ENCODE measurements around the gene SEL1L3.

SEL1L3 gene

DNA sequence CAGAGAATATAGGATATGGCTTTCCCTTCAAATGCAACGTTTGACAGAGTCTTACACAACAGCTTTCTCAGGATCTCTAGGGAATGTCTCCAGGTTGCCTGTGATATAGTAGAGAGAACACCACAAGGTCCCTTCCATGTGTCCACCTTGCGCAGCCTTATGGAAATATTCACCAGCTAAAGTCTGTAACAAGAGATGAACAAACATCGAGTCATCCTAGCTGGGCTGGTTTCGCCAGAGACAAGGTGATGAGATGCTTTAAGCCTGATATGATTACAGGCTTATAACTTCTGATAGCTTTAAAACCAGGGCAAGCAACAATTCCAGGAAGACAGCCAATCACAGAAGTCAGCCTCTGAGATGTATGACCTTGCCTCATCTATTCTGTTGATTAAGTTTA is 83.8 kb downstream of the SEL1L3 start:
- H3K36me3 ChIP-seq (ENCODE audit: control insufficient read depth in 1 of 2, insufficient read depth in 2 of 2, low read length in 2 of 2) = peaks cover 16 to 19% of the 10 kb centered on the region in 2 donors
- no peaks in the 10 kb centered on the region for H3K27me3 ChIP-seq (ENCODE audit: low read depth, low read length)
- no peak overlapping the region for H3K4me3 ChIP-seq (ENCODE audit: low read depth in 1 of 2, low read length in 2 of 2)
- peaks cover 0 to 3% of the 10 kb centered on the region in 2 donors for H3K9me3 ChIP-seq (ENCODE audit: control insufficient read depth in 1 of 2, low read length in 2 of 2)
- no peaks in the 10 kb centered on the region for H3K4me1 ChIP-seq (ENCODE audit: control insufficient read depth in 1 of 2, insufficient read depth in 2 of 2, low read length in 2 of 2)
- H3K27ac ChIP-seq (ENCODE audit: low read length) = no peak overlapping the region

- Histone ChIP-seq H3K4me1 (ENCODE audit: control insufficient read depth in 1 of 2, insufficient read depth in 2 of 2, low read length in 2 of 2) (no peaks in the 10 kb centered on the region), H3K27me3 (ENCODE audit: low read depth, low read length) (no peaks in the 10 kb centered on the region), H3K27ac (ENCODE audit: low read length) (no peak overlapping the region), H3K4me3 (ENCODE audit: low read depth in 1 of 2, low read length in 2 of 2) (no peak overlapping the region), H3K36me3 (ENCODE audit: control insufficient read depth in 1 of 2, insufficient read depth in 2 of 2, low read length in 2 of 2) (peaks cover 10 to 15% of the 10 kb centered on the region in 2 donors), H3K9me3 (ENCODE audit: control insufficient read depth in 1 of 2, low read length in 2 of 2) (peaks cover 0 to 3% of the 10 kb centered on the region in 2 donors)
Measured at GRCh38 chr4:25776795-25777194, 86.0 kb downstream of the SEL1L3 start.

DNA sequence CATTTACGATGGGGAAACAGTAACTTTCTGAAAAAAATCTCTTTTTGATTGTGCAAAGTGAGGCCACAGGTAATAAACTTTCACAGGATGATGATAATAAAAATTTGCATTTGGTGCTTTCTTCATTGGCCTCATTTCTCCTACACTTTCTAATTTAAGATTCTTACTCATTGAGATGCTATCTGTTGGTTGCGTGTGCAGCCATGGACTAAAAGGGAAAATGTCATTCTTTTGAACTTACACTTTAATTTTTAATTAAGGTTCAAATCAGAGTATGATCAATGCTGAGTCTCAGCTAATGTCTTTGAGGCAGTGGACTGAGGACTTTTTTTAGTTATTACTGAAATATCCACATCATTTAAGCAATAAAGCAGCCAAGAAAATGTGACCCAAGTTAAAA is 87.6 kb downstream of the SEL1L3 start:
- no peaks in the 10 kb centered on the region for H3K4me1 ChIP-seq (ENCODE audit: control insufficient read depth in 1 of 2, insufficient read depth in 2 of 2, low read length in 2 of 2)
- H3K27ac ChIP-seq (ENCODE audit: low read length) = no peak overlapping the region
- H3K36me3 ChIP-seq (ENCODE audit: control insufficient read depth in 1 of 2, insufficient read depth in 2 of 2, low read length in 2 of 2) = peaks cover 8 to 13% of the 10 kb centered on the region in 2 donors
- no peak overlapping the region for H3K4me3 ChIP-seq (ENCODE audit: low read depth in 1 of 2, low read length in 2 of 2)
- H3K27me3 ChIP-seq (ENCODE audit: low read depth, low read length) = no peaks in the 10 kb centered on the region
- H3K9me3 ChIP-seq (ENCODE audit: control insufficient read depth in 1 of 2, low read length in 2 of 2) = peaks cover 0 to 3% of the 10 kb centered on the region in 2 donors

DNA sequence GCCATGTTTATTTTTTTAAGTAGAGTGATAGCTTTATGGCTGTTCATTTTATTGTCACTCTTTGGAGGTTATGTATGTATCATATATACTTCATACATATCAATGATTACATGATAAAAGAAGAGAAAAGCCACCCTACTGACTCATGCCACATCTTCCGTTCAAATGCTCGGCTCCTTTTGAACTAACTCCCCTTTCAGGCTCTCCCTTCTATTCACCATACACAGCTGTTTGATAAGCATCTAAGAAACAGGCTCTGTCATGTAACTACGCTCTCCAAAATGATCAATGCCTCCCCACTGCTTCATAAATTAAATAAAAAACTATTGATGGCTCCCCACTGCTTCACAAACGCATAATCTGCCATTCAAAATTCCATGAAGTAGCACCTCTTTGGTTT is 89.4 kb downstream of the SEL1L3 start:
- Histone ChIP-seq H3K27me3 (ENCODE audit: low read depth, low read length) (no peaks in the 10 kb centered on the region), H3K4me1 (ENCODE audit: control insufficient read depth in 1 of 2, insufficient read depth in 2 of 2, low read length in 2 of 2) (no peaks in the 10 kb centered on the region), H3K4me3 (ENCODE audit: low read depth in 1 of 2, low read length in 2 of 2) (no peak overlapping the region), H3K36me3 (ENCODE audit: control insufficient read depth in 1 of 2, insufficient read depth in 2 of 2, low read length in 2 of 2) (peaks cover 4 to 8% of the 10 kb centered on the region in 2 donors), H3K27ac (ENCODE audit: low read length) (no peak overlapping the region), H3K9me3 (ENCODE audit: control insufficient read depth in 1 of 2, low read length in 2 of 2) (peaks cover 0 to 3% of the 10 kb centered on the region in 2 donors)

- H3K4me1 ChIP-seq (ENCODE audit: control insufficient read depth in 1 of 2, insufficient read depth in 2 of 2, low read length in 2 of 2) = no peaks in the 10 kb centered on the region
- H3K36me3 ChIP-seq (ENCODE audit: control insufficient read depth in 1 of 2, insufficient read depth in 2 of 2, low read length in 2 of 2) = peaks cover 4 to 8% of the 10 kb centered on the region in 2 donors
- H3K9me3 ChIP-seq (ENCODE audit: control insufficient read depth in 1 of 2, low read length in 2 of 2) = no peaks in the 10 kb centered on the region
- no peaks in the 10 kb centered on the region for H3K27me3 ChIP-seq (ENCODE audit: low read depth, low read length)
- H3K27ac ChIP-seq (ENCODE audit: low read length) = no peak overlapping the region
- H3K4me3 ChIP-seq (ENCODE audit: low read depth in 1 of 2, low read length in 2 of 2) = no peak overlapping the region
Measured at GRCh38 chr4:25771672-25772071, 91.1 kb downstream of the SEL1L3 start.

GRCh38 chr4:25770847-25771246 is 91.9 kb downstream of the SEL1L3 start:
- Histone ChIP-seq H3K27me3 (ENCODE audit: low read depth, low read length) (no peaks in the 10 kb centered on the region), H3K4me3 (ENCODE audit: low read depth in 1 of 2, low read length in 2 of 2) (no peak overlapping the region), H3K9me3 (ENCODE audit: control insufficient read depth in 1 of 2, low read length in 2 of 2) (no peaks in the 10 kb centered on the region), H3K4me1 (ENCODE audit: control insufficient read depth in 1 of 2, insufficient read depth in 2 of 2, low read length in 2 of 2) (no peaks in the 10 kb centered on the region), H3K36me3 (ENCODE audit: control insufficient read depth in 1 of 2, insufficient read depth in 2 of 2, low read length in 2 of 2) (peaks cover under 1 to 5% of the 10 kb centered on the region in 2 donors), H3K27ac (ENCODE audit: low read length) (no peak overlapping the region)

GRCh38 chr4:25769251-25769650 is 93.5 kb downstream of the SEL1L3 start:
- H3K9me3 ChIP-seq (ENCODE audit: control insufficient read depth in 1 of 2, low read length in 2 of 2) = no peaks in the 10 kb centered on the region
- H3K36me3 ChIP-seq (ENCODE audit: control insufficient read depth in 1 of 2, insufficient read depth in 2 of 2, low read length in 2 of 2) = peaks cover 0 to 7% of the 10 kb centered on the region in 2 donors

DNA sequence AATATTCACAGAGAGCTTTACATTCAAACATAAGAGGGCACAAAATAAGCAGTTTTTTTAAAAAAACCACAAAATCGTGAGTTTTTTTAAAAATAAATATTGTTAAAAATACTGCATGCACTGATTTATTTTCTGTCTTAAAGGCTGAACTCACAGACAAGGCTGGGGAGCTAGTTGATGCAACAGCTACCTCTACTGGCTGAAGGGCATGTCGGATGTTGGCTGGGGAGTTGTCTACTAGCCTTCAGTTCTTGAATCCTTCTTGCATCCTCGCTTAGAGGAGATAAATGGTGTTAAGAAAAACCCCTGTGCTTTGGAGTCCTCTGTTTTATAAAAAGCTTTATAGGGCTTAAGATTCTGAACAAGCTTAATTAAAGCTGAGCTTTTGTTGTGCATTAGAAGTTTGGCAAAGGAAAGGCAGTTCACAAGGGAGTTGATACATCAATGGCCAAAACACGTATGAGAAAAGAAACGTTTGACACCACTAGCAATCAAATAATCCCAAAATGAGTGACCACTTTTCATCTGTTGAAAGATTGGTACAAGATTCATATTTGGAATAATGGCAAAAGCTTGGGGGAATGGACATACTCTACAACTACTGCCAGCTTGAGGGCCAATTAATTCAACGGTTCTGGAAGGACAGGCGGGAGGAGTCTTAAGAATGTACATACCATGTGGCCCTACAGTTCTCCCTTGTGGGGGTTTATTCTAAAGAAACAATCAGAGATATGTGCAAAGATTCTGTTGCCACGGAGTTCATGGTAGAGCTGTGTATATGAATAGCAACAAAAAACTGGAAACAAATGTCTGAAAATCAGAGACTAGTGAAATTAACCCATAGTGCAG is 94.7 kb downstream of the SEL1L3 start:
- no peaks in the 10 kb centered on the region for H3K4me1 ChIP-seq (ENCODE audit: control insufficient read depth in 1 of 2, insufficient read depth in 2 of 2, low read length in 2 of 2)
- peaks cover 0 to 10% of the 10 kb centered on the region in 2 donors for H3K36me3 ChIP-seq (ENCODE audit: control insufficient read depth in 1 of 2, insufficient read depth in 2 of 2, low read length in 2 of 2)
- no peaks in the 10 kb centered on the region for H3K9me3 ChIP-seq (ENCODE audit: control insufficient read depth in 1 of 2, low read length in 2 of 2)
- no peak overlapping the region for H3K27ac ChIP-seq (ENCODE audit: low read length)
- H3K4me3 ChIP-seq (ENCODE audit: low read depth in 1 of 2, low read length in 2 of 2) = no peak overlapping the region
- no peaks in the 10 kb centered on the region for H3K27me3 ChIP-seq (ENCODE audit: low read depth, low read length)

More at GRCh38 chr4:25769251-25769650, 93.5 kb downstream of the SEL1L3 start:
- no peak overlapping the region for H3K4me3 ChIP-seq (ENCODE audit: low read depth in 1 of 2, low read length in 2 of 2)
- H3K4me1 ChIP-seq (ENCODE audit: control insufficient read depth in 1 of 2, insufficient read depth in 2 of 2, low read length in 2 of 2) = no peaks in the 10 kb centered on the region
- no peak overlapping the region for H3K27ac ChIP-seq (ENCODE audit: low read length)
- no peaks in the 10 kb centered on the region for H3K27me3 ChIP-seq (ENCODE audit: low read depth, low read length)

DNA sequence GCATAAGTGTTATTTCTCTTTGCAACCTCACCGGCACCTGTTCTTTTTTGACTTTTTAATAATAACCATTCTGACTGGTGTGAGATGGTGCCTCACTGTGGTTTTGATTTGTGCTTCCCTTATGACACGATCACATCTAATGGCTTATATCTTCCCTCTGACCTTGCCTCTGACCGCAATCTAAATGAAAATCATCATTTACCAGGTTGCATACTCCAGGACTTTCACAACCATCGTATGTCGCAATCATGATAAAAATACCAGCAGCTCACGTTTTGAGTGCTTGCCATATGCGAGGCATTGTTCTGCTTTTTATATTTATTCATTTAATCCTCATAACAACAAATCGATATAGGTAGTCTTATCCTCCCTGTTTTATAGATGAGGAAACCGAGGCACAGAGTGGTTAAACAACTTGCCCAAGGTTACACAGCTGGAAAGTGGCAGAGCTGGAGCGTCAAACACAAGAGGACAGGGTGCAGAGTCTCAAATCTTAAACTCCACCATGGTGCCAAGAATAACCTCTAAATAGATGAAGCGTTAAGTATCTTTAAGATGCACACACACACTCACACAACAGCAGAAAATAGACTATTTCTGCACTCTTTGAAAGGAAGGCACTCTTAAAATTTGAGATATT is 102.2 kb downstream of the SEL1L3 start:
- Histone ChIP-seq H3K27ac (ENCODE audit: low read length) (no peak overlapping the region), H3K9me3 (ENCODE audit: control insufficient read depth in 1 of 2, low read length in 2 of 2) (peaks cover 0 to 3% of the 10 kb centered on the region in 2 donors), H3K4me3 (ENCODE audit: low read depth in 1 of 2, low read length in 2 of 2) (no peak overlapping the region), H3K27me3 (ENCODE audit: low read depth, low read length) (no peaks in the 10 kb centered on the region), H3K4me1 (ENCODE audit: control insufficient read depth in 1 of 2, insufficient read depth in 2 of 2, low read length in 2 of 2) (no peaks in the 10 kb centered on the region), H3K36me3 (ENCODE audit: control insufficient read depth in 1 of 2, insufficient read depth in 2 of 2, low read length in 2 of 2) (peaks cover 5 to 17% of the 10 kb centered on the region in 2 donors)

DNA sequence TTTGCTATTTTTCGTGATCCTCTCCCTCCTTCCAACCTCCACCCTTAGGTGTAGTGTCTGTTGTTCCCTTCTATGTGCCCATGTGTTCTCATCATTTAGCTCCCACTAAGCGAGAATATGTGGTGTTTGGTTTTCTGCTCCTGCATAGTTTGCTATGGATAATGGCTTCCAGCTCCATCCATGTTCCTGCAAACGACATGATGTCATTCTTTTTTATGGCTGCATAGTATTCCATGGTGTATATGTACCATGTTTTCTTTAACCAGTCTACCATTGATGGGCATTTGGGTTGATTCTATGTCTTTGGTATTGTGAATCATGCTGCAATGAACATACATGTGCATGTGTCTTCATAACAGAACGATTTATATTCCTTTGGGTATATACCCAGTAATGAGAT is 102.7 kb downstream of the SEL1L3 start:
- no peak overlapping the region for H3K27ac ChIP-seq (ENCODE audit: low read length)
- peaks cover 5 to 17% of the 10 kb centered on the region in 2 donors for H3K36me3 ChIP-seq (ENCODE audit: control insufficient read depth in 1 of 2, insufficient read depth in 2 of 2, low read length in 2 of 2)
- no peaks in the 10 kb centered on the region for H3K4me1 ChIP-seq (ENCODE audit: control insufficient read depth in 1 of 2, insufficient read depth in 2 of 2, low read length in 2 of 2)
- no peak overlapping the region for H3K4me3 ChIP-seq (ENCODE audit: low read depth in 1 of 2, low read length in 2 of 2)
- H3K9me3 ChIP-seq (ENCODE audit: control insufficient read depth in 1 of 2, low read length in 2 of 2) = peaks cover 0 to 3% of the 10 kb centered on the region in 2 donors
- no peaks in the 10 kb centered on the region for H3K27me3 ChIP-seq (ENCODE audit: low read depth, low read length)

- Histone ChIP-seq H3K4me3 (ENCODE audit: low read depth in 1 of 2, low read length in 2 of 2) (no peak overlapping the region), H3K9me3 (ENCODE audit: control insufficient read depth in 1 of 2, low read length in 2 of 2) (peaks cover 0 to 3% of the 10 kb centered on the region in 2 donors), H3K27me3 (ENCODE audit: low read depth, low read length) (no peaks in the 10 kb centered on the region), H3K27ac (ENCODE audit: low read length) (no peak overlapping the region), H3K36me3 (ENCODE audit: control insufficient read depth in 1 of 2, insufficient read depth in 2 of 2, low read length in 2 of 2) (peaks cover 5 to 11% of the 10 kb centered on the region in 2 donors), H3K4me1 (ENCODE audit: control insufficient read depth in 1 of 2, insufficient read depth in 2 of 2, low read length in 2 of 2) (no peaks in the 10 kb centered on the region)
Measured at GRCh38 chr4:25759101-25759500, 103.7 kb downstream of the SEL1L3 start.
